Sigmoid colon (tissue), 4 donors: Measurements from ENCODE around the gene C19orf47.

Source experiments
- CTCF ChIP-seq, 4 experiments: fragments of 450-650 bp in 3 of 4; fragments of 200-600 bp in 1 of 4; IDR thresholded peaks; one replicate each; pipeline ENCODE4 v1.5.1; 2016 to 2019; ENCODE audit warnings: antibody characterized with exemption in 4 of 4, mild to moderate bottlenecking in 3 of 4, moderate library complexity in 2 of 4
- EP300 ChIP-seq, 4 donors: sonication (generic); formaldehyde crosslinking; IDR thresholded peaks; one replicate each; pipeline ENCODE4 v1.6.1; 2017; ENCODE audit warnings: antibody characterized with exemption in 4 of 4

GRCh38 chr19:40314656-40315055 is 33.5 kb downstream of the C19orf47 start:
- TF ChIP-seq CTCF (IDR thresholded peaks at IDR 0.05) = no peak
- no peak for TF ChIP-seq EP300 (IDR thresholded peaks at IDR 0.05)
